A673 (cell line): Measurements from ENCODE around the gene TNFRSF14. TPM values are rescaled to one million over a fixed set of nuclear protein-coding genes. Genes with fewer than 3 reads are reported as not detected.

Experiments
- BruUV-seq: library from RNA; stranded (reverse); fragments of 400-500 nt; replicated peaks from 2 replicates; lab custom pipeline; 2021; lab: Mats Ljungman, UMichigan
- CTCF ChIA-PET: fragments of 300-600 bp; sonication (Branson Sonifier 250); formaldehyde crosslinking; loops from one replicate; lab custom pipeline; 2022; ENCODE audit warnings: antibody characterized with exemption; lab: Charles Lee
- POLR2A ChIA-PET: fragments of 300-600 bp; sonication (Branson Sonifier 250); formaldehyde crosslinking; loops from one replicate; lab custom pipeline; 2022; ENCODE audit warnings: antibody characterized with exemption; ENCODE audit not compliant: low non-redundant PET; lab: Charles Lee
- DNase-seq: peaks from one replicate; pipeline ENCODE4 v3.0.0-alpha.2; 2015; ENCODE audit warnings: low spot score
- H3K27ac ChIP-seq: fragments of 200-600 bp; sonication (generic); 2 replicates; pipeline ENCODE4 v1.5.1; 2016; ENCODE audit warnings: mixed run types, low read depth, mild to moderate bottlenecking, mixed read lengths, antibody characterized with exemption, low read length; ENCODE audit not compliant: poor library complexity, severe bottlenecking
- H3K27me3 ChIP-seq: fragments of 200-600 bp; sonication (generic); replicated peaks from 2 replicates; pipeline ENCODE4 v1.6.1; 2017; ENCODE audit warnings: mixed run types, low read depth, mild to moderate bottlenecking, mixed read lengths, antibody characterized with exemption, low read length; ENCODE audit not compliant: insufficient read depth, poor library complexity
- H3K36me3 ChIP-seq: fragments of 200-600 bp; sonication (generic); 2 replicates; pipeline ENCODE4 v1.6.1; 2016; ENCODE audit warnings: mixed run types, mild to moderate bottlenecking, mixed read lengths, antibody characterized with exemption, low read length; ENCODE audit not compliant: insufficient read depth, poor library complexity, severe bottlenecking
- H3K4me1 ChIP-seq: fragments of 200-600 bp; sonication (generic); 2 replicates; pipeline ENCODE4 v1.6.1; 2017; ENCODE audit warnings: mixed run types, mild to moderate bottlenecking, mixed read lengths, antibody characterized with exemption, low read length; ENCODE audit not compliant: insufficient read depth, poor library complexity, severe bottlenecking
- H3K4me3 ChIP-seq: fragments of 200-600 bp; sonication (generic); 2 replicates; pipeline ENCODE4 v1.5.1; 2016; ENCODE audit warnings: low read depth, mixed run types, mild to moderate bottlenecking, mixed read lengths, low read length; ENCODE audit not compliant: poor library complexity, severe bottlenecking
- H3K9me3 ChIP-seq: fragments of 200-600 bp; sonication (generic); 2 replicates; pipeline ENCODE4 v1.6.1; 2016; ENCODE audit warnings: mixed run types, low read depth, mild to moderate bottlenecking, mixed read lengths, antibody characterized with exemption, low read length; ENCODE audit not compliant: poor library complexity, severe bottlenecking
- EZH2 ChIP-seq: fragments of 200-600 bp; sonication (generic); IDR thresholded peaks from 2 replicates; pipeline ENCODE4 v1.6.1; 2017; ENCODE audit warnings: borderline replicate concordance, low read depth, mild to moderate bottlenecking, mixed read lengths, antibody characterized with exemption, low read length; ENCODE audit not compliant: poor library complexity, severe bottlenecking
- intact Hi-C: fragments of 100-400 bp; cut with micrococcal nuclease; formaldehyde crosslinking; loops from one replicate; pipeline ENCODE4 v1.10.0; 2022; ENCODE audit not compliant: unreplicated experiment
- total RNA-seq: library from RNA; stranded (reverse); gene quantifications from 2 replicates; pipeline ENCODE4 v1.2.3, GENCODE V29; 2021
- TF ChIP-seq, protein P1 (sequence below): fragments of 300-800, 200-600 bp; sonication (generic); conservative IDR thresholded peaks from 2 replicates; pipeline ENCODE4 v1.5.1; 2017; ENCODE audit warnings: low read depth, mild to moderate bottlenecking, antibody characterized with exemption, low read length, moderate library complexity, mixed read lengths

The TNFRSF14 gene
- total RNA-seq, 1 experiment from 2014 or later, result 4.6 TPM

DNA sequence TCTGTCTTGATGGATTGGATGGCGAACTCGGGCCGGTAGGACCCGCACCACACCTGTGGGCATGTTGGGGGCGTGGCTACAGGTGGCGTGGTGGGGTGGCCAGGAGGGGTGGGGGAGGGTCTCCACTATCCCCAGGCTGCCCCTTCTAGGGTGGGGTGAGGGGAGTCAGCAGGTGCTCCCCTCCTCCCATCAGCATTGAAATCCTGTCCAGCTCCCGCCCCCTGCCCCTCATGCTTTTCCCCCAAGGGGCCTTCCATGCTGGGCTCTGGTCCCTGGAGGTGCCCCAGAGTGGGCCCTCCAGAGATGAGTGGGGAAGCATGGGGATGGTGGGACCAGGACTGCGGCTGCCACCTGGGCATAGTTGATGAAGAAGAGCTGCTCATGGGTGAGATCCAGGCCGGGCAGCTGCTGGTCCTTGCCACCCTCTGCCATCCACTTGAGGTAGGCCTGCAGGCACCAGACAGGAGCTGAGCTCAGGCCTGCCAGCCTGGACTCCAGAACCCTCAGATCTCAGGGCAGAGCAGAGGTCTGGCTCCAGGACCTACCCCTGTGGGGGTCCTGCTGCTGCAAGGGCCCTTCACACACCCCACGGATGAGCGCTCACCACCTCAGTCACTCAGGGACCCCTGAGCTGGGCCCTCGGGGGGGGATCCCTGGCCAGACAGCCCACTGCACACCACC lies 35.5 kb downstream of the TNFRSF14 start:
- ChIA-PET POLR2A (no interaction called here), CTCF (no interaction called here)
- DNase-seq, result no peak
- Histone ChIP-seq H3K4me1 (peaks cover 8% of the 10 kb centered on the region), H3K36me3 (no peaks in the 10 kb centered on the region), H3K9me3 (no peaks in the 10 kb centered on the region), H3K4me3 (no peak overlapping the region), H3K27me3 (no peaks in the 10 kb centered on the region), H3K27ac (no peak overlapping the region)
- BruUV-seq, result no TSS peak
- intact Hi-C loops, result no loop called here
- TF ChIP-seq, protein P1, sequence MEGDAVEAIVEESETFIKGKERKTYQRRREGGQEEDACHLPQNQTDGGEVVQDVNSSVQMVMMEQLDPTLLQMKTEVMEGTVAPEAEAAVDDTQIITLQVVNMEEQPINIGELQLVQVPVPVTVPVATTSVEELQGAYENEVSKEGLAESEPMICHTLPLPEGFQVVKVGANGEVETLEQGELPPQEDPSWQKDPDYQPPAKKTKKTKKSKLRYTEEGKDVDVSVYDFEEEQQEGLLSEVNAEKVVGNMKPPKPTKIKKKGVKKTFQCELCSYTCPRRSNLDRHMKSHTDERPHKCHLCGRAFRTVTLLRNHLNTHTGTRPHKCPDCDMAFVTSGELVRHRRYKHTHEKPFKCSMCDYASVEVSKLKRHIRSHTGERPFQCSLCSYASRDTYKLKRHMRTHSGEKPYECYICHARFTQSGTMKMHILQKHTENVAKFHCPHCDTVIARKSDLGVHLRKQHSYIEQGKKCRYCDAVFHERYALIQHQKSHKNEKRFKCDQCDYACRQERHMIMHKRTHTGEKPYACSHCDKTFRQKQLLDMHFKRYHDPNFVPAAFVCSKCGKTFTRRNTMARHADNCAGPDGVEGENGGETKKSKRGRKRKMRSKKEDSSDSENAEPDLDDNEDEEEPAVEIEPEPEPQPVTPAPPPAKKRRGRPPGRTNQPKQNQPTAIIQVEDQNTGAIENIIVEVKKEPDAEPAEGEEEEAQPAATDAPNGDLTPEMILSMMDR, result no peak
- no peak for TF ChIP-seq EZH2

DNA sequence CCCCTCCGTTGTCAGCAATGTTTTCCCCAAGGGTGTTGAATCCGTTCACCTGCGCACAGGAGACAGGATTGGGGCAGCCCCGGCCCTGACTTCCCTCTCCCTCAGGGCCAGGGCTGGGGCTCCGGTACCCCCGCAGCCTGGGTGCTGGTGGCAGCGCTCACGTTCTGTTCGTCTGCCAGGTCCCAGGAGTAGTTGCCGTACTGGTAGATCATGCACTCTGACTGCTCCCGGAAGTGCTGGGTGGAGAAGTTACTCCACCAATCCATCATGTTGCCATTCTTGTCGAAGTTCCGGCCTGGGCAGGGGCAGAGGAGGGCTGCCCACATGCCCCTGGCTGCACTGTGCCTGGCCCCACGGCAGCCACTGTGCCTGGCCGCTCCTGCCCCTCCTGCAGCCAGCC lies 36.5 kb downstream of the TNFRSF14 start:
- no peak for TF ChIP-seq EZH2
- TF ChIP-seq, protein P1, result no peak
- Histone ChIP-seq H3K36me3 (no peaks in the 10 kb centered on the region), H3K4me3 (no peak overlapping the region), H3K9me3 (no peaks in the 10 kb centered on the region), H3K4me1 (peaks cover 8% of the 10 kb centered on the region), H3K27ac (no peak overlapping the region), H3K27me3 (no peaks in the 10 kb centered on the region)
- ChIA-PET CTCF (no interaction called here), POLR2A (no interaction called here)
- intact Hi-C loops, result no loop called here
- BruUV-seq, result no TSS peak
- no peak for DNase-seq

DNA sequence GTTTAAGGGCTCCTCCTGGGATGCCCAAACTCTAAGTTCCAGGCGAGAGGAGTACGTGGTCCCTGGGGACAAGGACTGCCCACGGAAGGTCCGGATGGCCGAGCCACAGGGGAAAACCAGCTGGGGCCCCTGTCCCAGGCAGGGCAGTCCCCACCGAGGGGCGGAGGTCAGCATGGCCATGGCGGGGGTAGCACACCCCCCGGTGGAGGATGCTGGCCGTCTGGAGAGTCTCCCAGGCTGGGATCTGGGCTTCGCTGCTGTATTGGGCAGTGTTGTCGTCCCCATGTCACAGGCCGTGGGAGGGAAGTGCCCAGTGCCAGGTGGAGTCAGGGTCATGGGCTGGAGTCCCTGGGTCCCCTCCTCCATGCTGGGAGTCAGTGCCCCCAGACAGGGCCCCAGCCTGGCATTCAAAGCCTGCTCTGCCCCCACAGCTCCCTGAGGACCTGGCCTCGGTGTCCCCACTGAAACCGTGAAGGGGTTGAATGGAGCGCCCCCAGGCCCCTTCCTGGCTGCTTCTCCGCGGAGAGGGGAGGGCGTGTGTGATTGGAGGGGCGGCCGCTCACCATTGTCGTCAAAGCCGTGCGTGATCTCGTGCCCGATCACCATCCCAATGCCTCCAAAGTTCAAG lies 37.2 kb downstream of the TNFRSF14 start:
- BruUV-seq, result no TSS peak
- POLR2A ChIA-PET, result no interaction called here

More for the DNA sequence above, 37.2 kb downstream of the TNFRSF14 start:
- Histone ChIP-seq H3K27me3 (no peaks in the 10 kb centered on the region), H3K4me1 (peaks cover 8% of the 10 kb centered on the region), H3K4me3 (no peak overlapping the region), H3K36me3 (no peaks in the 10 kb centered on the region), H3K27ac (no peak overlapping the region), H3K9me3 (no peaks in the 10 kb centered on the region)
- intact Hi-C loops, result no loop called here
- TF ChIP-seq, protein P1, result no peak
- TF ChIP-seq EZH2, result no peak
- DNase-seq, result no peak
- CTCF ChIA-PET, result no interaction called here
